Ovary (tissue), 9 donors: Measurements from ENCODE around the gene TBL1X. TPM values are rescaled to one million over a fixed set of nuclear protein-coding genes. Genes with fewer than 3 reads are reported as not detected.
A peak's percentile ranks its signal among the peaks of the same experiment; 100 is the strongest.

Experiments used
- DNase-seq, 5 donors: peaks; one replicate each; pipeline ENCODE4 v3.0.0-alpha.2; 2019 to 2020
- H3K27ac ChIP-seq, 2 donors: fragments of 200-600 bp; one replicate each; pipeline versions ENCODE4 v1.5.1 to v1.8.0; 2019 to 2022
- H3K27me3 ChIP-seq: fragments of 200-600 bp; one replicate; pipeline ENCODE4 v1.8.0; 2022
- H3K36me3 ChIP-seq: fragments of 200-600 bp; sonication (generic); one replicate; pipeline ENCODE4 v1.5.1; 2019
- H3K4me1 ChIP-seq: one replicate; pipeline ENCODE4 v1.8.1; 2013; ENCODE audit warnings: mild to moderate bottlenecking, moderate library complexity; ENCODE audit not compliant: insufficient read depth
- H3K4me3 ChIP-seq: fragments of 200-600 bp; sonication (generic); one replicate; pipeline ENCODE4 v1.5.1; 2017
- H3K9me3 ChIP-seq, 2 donors: fragments of 200-600 bp in 1 of 2; sonication (generic) in 1 of 2; one replicate each; pipeline versions ENCODE4 v1.5.1 to v1.8.1; 2013 to 2019; ENCODE audit warnings: mild to moderate bottlenecking in 1 of 2, moderate library complexity in 1 of 2
- CTCF ChIP-seq, 3 donors: fragments of 450-650 bp in 2 of 3; fragments of 200-600 bp in 1 of 3; IDR thresholded peaks; one replicate each; pipeline versions ENCODE4 v1.5.1 to v1.8.0; 2016 to 2022; ENCODE audit warnings: antibody characterized with exemption in 3 of 3, mild to moderate bottlenecking in 1 of 3
- EP300 ChIP-seq: sonication (generic); formaldehyde crosslinking; IDR thresholded peaks from one replicate; pipeline ENCODE4 v1.6.1; 2017; ENCODE audit warnings: antibody characterized with exemption
- POLR2A ChIP-seq: fragments of 450-650 bp; IDR thresholded peaks from one replicate; pipeline ENCODE4 v1.6.1; 2017; ENCODE audit warnings: antibody characterized with exemption, mild to moderate bottlenecking, moderate library complexity
- WGBS, 3 donors: extraction: QIAGEN DNeasy Blood & Tissue Kit in 1 of 3; methylation state at CpG; one replicate each; pipeline versions ENCODE4 v1.1.5 to v1.1.7; 2013 to 2017; 5-methylcytosine and 5-hydroxymethylcytosine counted together
- intact Hi-C, 4 donors: fragments of 100-400 bp; cut with DNase I; formaldehyde crosslinking; loops; one replicate each; pipeline versions ENCODE4 v1.11.0 to v1.15.1; 2022 to 2023
- polyA plus RNA-seq, 2 donors: library from polyadenylated mRNA; stranded (reverse); fragments of 200-250 nt in 1 of 2; fragments of 350-450 nt in 1 of 2; fragmentation: Illumina TruSeq in 1 of 2; extraction: RNeasy Lipid Tissue Mini Kit (QIAGEN cat#74804) in 1 of 2; gene quantifications; one replicate each; pipeline ENCODE4 v1.2.3, GENCODE V29; 2013 to 2014
- total RNA-seq, 7 donors: library from RNA; depleted of rRNA in 2 of 7; stranded (reverse); fragments of >200 nt in 2 of 7; fragmentation: NEBNext Ultra II Directional in 3 of 7; extraction: Animal tissue kit (Norgen Biotek cat#: 25700) in 3 of 7; gene quantifications; one replicate each; pipeline versions ENCODE4 v1.1.0 to v1.2.4, GENCODE V29; 2016 to 2023
- donor health status: DM: no; HTN: no; CAD: no; lungs with moderate emphysema.
- donor health status: DM: no; HTN: no; CAD: no.
- donor health status: Bipolar disorder and iron deficiency.
- donor health status: DM: yes; HTN: yes; CAD: no.
- donor health status: DM: no; HTN: no; CAD: no.
- donor health status: DM: yes; HTN: yes; CAD: no.

Gene TBL1X
- total and polyA plus RNA-seq, 9 donors, result 11.3 to 50.5 (median 32.0) TPM

GRCh38 chrX:9493936-9494335, 29.1 kb downstream of the TBL1X start:
- TF ChIP-seq EP300, result no peak
- no peak for TF ChIP-seq CTCF (IDR thresholded peaks at IDR 0.05)
- TF ChIP-seq POLR2A, result no peak
- Histone ChIP-seq H3K36me3 (no peaks in the 10 kb centered on the region), H3K9me3 (no peaks in the 10 kb centered on the region), H3K4me3 (no peak overlapping the region), H3K27ac (no peak overlapping the region), H3K4me1 (peaks cover 1% of the 10 kb centered on the region), H3K27me3 (no peaks in the 10 kb centered on the region)
- intact Hi-C loops, result no loop called here
- DNase-seq, result no peak
- WGBS, 3 donors, result 85 to 92% (median 88%) methylated on average over 5 of the region's 5 CpGs

GRCh38 chrX:9494771-9495170, 29.9 kb downstream of the TBL1X start:
- WGBS, 3 donors, result 33 to 42% (median 39%) methylated on average over 6 of the region's 6 CpGs
- intact Hi-C loops, result no loop called here
- H3K27me3 ChIP-seq, result no peaks in the 10 kb centered on the region
- H3K4me1 ChIP-seq, result peaks cover 1% of the 10 kb centered on the region
- no peaks in the 10 kb centered on the region for H3K9me3 ChIP-seq
- H3K27ac ChIP-seq, result no peak overlapping the region
- H3K4me3 ChIP-seq, result no peak overlapping the region
- TF ChIP-seq CTCF (IDR thresholded peaks at IDR 0.05) (no peak), POLR2A (no peak), EP300 (no peak)
- peak in 1 of 5 donors; percentile 36 for DNase-seq
- no peaks in the 10 kb centered on the region for H3K36me3 ChIP-seq

- intact Hi-C loops, result no loop called here
- TF ChIP-seq POLR2A, result no peak
- TF ChIP-seq CTCF (IDR thresholded peaks at IDR 0.05), result no peak
- TF ChIP-seq EP300, result no peak
- no peak overlapping the region for H3K4me3 ChIP-seq
Observed at GRCh38 chrX:9495496-9495895, 30.6 kb downstream of the TBL1X start.

GRCh38 chrX:9498236-9498635, 33.4 kb downstream of the TBL1X start:
- Histone ChIP-seq H3K27me3 (no peaks in the 10 kb centered on the region), H3K36me3 (no peaks in the 10 kb centered on the region), H3K4me1 (peaks cover 1% of the 10 kb centered on the region), H3K9me3 (no peaks in the 10 kb centered on the region), H3K4me3 (no peak overlapping the region), H3K27ac (no peak overlapping the region)
- TF ChIP-seq CTCF (IDR thresholded peaks at IDR 0.05) (no peak), POLR2A (no peak), EP300 (no peak)
- no peak for DNase-seq
- intact Hi-C loops, result no loop called here
- WGBS, 3 donors, result 62 to 68% (median 67%) methylated on average over 5 of the region's 5 CpGs

More at GRCh38 chrX:9495496-9495895, 30.6 kb downstream of the TBL1X start:
- 89 to 91% (median 90%) methylated on average over 10 of the region's 10 CpGs for WGBS, 3 donors
- no peak overlapping the region for H3K27ac ChIP-seq
- H3K4me1 ChIP-seq, result peaks cover 1% of the 10 kb centered on the region
- H3K9me3 ChIP-seq, result no peaks in the 10 kb centered on the region
- H3K27me3 ChIP-seq, result no peaks in the 10 kb centered on the region
- no peaks in the 10 kb centered on the region for H3K36me3 ChIP-seq
- DNase-seq, result no peak

GRCh38 chrX:9500584-9500983, 35.7 kb downstream of the TBL1X start:
- no peaks in the 10 kb centered on the region for H3K4me1 ChIP-seq
- no peak overlapping the region for H3K4me3 ChIP-seq
- H3K27me3 ChIP-seq, result no peaks in the 10 kb centered on the region
- intact Hi-C loops, result no loop called here
- 87 to 89% (median 88%) methylated on average over 6 of the region's 6 CpGs for WGBS, 3 donors
- H3K27ac ChIP-seq, result no peak overlapping the region
- TF ChIP-seq POLR2A (no peak), EP300 (no peak), CTCF (IDR thresholded peaks at IDR 0.05) (no peak)
- no peaks in the 10 kb centered on the region for H3K36me3 ChIP-seq
- no peaks in the 10 kb centered on the region for H3K9me3 ChIP-seq
- DNase-seq, result no peak
